ENCODE results near the gene NXPH3. TPM values are rescaled to one million over a fixed set of nuclear protein-coding genes. Genes with fewer than 3 reads are reported as not detected.

Gene NXPH3
- total RNA-seq, 2 donors from 2014 or later = 61.7 to 131 TPM

DNA sequence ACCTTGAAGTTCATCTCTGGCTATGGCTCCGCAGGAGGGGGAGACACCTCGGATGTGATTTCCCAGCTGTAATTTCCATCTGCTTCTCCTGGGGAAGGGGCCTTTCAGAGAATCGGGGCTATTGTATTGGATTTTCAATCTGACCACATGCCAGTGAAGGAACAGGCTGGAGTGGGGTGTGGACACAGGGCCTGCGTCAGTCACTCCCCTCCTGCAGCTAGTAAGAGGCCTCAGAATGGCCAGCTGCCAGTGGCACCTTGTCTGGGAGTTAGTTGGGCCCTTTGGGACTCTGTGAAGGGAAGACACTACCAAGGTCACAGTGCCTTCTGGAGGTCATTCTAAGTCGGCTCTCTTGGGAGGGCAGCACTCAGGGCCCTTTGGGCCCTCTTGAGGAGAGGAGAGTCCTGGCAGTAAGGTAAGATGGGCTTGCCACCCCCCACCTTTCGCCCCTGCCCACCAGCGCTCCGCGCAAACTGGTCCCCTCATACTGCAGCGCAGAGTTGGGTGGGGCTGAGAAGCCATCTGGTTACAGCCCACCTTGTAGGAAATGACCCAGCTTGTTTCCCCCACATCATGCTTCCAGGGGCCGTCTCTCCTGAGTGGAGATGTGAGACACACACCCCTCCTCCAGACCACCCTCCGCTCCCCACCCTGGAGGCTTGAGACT is 5.4 kb downstream of the NXPH3 start:
- DNase-seq (ENCODE audit: low spot score) = no peak
- no peaks in the 10 kb centered on the region for H3K9me3 ChIP-seq
- no peak for ATAC-seq (ENCODE audit: insufficient number of reproducible peaks, low FRiP score, low read depth)
- H3K4me1 ChIP-seq (ENCODE audit: control insufficient read depth in 1 of 2, low read depth in 2 of 2) = peaks cover 26 to 76% of the 10 kb centered on the region in 2 donors
- no peaks in the 10 kb centered on the region for H3K27me3 ChIP-seq (replicated peaks; ENCODE audit: insufficient read depth)
- TF ChIP-seq, protein P1, sequence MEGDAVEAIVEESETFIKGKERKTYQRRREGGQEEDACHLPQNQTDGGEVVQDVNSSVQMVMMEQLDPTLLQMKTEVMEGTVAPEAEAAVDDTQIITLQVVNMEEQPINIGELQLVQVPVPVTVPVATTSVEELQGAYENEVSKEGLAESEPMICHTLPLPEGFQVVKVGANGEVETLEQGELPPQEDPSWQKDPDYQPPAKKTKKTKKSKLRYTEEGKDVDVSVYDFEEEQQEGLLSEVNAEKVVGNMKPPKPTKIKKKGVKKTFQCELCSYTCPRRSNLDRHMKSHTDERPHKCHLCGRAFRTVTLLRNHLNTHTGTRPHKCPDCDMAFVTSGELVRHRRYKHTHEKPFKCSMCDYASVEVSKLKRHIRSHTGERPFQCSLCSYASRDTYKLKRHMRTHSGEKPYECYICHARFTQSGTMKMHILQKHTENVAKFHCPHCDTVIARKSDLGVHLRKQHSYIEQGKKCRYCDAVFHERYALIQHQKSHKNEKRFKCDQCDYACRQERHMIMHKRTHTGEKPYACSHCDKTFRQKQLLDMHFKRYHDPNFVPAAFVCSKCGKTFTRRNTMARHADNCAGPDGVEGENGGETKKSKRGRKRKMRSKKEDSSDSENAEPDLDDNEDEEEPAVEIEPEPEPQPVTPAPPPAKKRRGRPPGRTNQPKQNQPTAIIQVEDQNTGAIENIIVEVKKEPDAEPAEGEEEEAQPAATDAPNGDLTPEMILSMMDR (IDR thresholded peaks at IDR 0.05) = no peak
- H3K27ac ChIP-seq = peak overlapping the region; percentile 95 to 100
- no peak overlapping the region for H3K4me3 ChIP-seq
- peaks cover 7% of the 10 kb centered on the region for H3K36me3 ChIP-seq

DNA sequence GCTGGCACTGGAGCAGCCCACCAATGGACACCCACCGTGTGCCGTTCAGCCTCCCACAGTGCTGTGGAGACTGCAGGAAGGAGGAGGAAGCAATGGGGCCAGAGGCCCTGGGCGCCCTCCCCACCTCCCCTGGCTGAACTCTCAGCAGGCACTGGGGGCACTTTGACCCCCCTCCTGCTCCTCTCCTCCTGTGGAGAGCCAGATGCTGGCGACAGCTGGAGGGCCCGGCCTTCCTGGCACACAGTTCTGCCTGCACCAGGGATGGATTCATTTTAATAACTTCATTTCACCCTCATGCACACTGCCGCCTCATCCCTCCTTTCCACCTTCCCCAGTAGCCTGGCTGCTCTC is 6.0 kb downstream of the NXPH3 start:
- TF ChIP-seq, protein P1 (IDR thresholded peaks at IDR 0.05) = no peak
- no peak for DNase-seq (ENCODE audit: low spot score)
- Histone ChIP-seq H3K9me3 (no peaks in the 10 kb centered on the region), H3K27ac (peak overlapping the region; percentile 95 to 100), H3K4me1 (ENCODE audit: control insufficient read depth in 1 of 2, low read depth in 2 of 2) (peaks cover 26 to 81% of the 10 kb centered on the region in 2 donors), H3K27me3 (replicated peaks; ENCODE audit: insufficient read depth) (no peaks in the 10 kb centered on the region), H3K4me3 (no peak overlapping the region), H3K36me3 (peaks cover 7% of the 10 kb centered on the region)
- ATAC-seq (ENCODE audit: insufficient number of reproducible peaks, low FRiP score, low read depth) = no peak

DNA sequence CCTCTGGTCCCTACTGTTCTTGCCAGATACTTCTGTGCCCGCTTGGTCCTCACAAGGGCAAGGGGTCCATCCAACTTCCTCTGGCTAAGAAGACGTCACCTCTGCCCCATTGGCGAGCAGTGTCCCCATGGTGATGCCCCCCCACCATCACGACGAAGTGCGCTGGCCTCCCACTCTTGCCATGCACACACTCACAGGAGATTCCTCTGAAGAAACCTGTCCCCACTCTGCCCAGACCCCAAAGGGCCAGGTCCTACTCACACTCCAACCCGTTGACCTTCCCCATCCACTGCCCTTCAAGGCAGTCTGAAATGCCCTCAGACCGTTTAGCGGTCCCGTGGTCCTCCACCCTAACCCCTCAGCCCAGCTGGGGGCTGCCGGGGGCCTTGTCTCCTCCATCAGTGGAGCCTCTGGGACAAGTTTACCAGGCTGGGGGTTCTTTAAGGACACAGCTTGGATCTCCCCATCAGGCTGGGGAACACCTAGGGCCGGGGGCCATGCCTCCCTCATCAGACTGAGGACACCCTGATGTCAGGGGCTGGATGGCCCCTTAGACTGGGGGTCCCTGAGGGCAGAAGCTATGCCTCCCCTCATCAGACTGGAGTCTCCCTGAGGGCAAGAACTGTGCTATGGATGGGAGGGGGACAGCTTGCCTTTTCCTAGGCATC is 6.5 kb downstream of the NXPH3 start:
- Histone ChIP-seq H3K4me1 (ENCODE audit: control insufficient read depth in 1 of 2, low read depth in 2 of 2) (peaks cover 26 to 81% of the 10 kb centered on the region in 2 donors), H3K9me3 (no peaks in the 10 kb centered on the region), H3K4me3 (no peak overlapping the region), H3K27me3 (replicated peaks; ENCODE audit: insufficient read depth) (no peaks in the 10 kb centered on the region), H3K27ac (peak overlapping the region; percentile 95 to 100), H3K36me3 (peaks cover 7% of the 10 kb centered on the region)
- no peak for ATAC-seq (ENCODE audit: insufficient number of reproducible peaks, low FRiP score, low read depth)
- no peak for DNase-seq (ENCODE audit: low spot score)
- TF ChIP-seq, protein P1 (IDR thresholded peaks at IDR 0.05) = no peak

DNA sequence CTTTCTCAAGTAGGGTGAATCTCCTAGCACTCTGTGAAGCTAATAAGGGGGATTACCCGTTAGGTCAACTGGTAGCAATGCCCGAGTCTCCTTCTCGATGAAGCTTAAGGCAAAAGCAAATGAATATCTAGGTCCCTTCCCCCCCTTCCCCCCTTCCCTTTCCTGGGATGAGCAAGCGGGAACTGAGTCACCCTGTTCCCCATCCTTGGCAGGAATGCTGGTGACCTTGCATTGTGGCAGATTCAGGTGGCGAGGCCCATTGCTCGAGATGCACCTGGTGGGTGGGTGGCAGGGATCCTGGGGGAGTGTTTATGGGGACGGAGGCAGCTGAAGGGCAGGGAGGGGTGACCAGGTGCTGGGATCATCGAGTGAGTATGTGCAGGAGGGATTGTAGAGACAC is 7.1 kb downstream of the NXPH3 start:
- H3K27ac ChIP-seq = peak overlapping the region; percentile 95 to 100
- no peak for ATAC-seq (ENCODE audit: insufficient number of reproducible peaks, low FRiP score, low read depth)

DNA sequence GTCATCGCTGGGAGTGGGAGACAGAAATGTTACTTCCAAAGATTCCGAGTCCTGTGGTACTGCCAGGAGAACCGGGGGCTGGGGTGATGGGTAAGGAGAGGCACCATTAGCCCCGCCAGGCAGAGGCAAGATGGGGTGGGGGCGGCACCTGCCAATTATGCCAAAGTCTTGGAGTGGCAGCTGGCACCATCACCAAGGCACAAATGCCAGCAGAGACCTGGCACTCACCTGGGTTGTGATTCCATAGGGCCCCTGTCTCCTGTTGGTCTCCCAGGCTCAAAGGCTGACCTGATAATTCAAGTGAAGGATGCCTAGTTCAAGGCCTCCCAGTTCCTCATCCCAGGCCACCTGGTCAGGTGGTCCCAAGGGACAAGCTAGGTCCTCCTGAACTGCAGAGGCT is 7.6 kb downstream of the NXPH3 start:
- peaks cover 26 to 85% of the 10 kb centered on the region in 2 donors for H3K4me1 ChIP-seq (ENCODE audit: control insufficient read depth in 1 of 2, low read depth in 2 of 2)
- ATAC-seq (ENCODE audit: insufficient number of reproducible peaks, low FRiP score, low read depth) (no peak), DNase-seq (ENCODE audit: low spot score) (no peak)
- H3K27me3 ChIP-seq (replicated peaks; ENCODE audit: insufficient read depth) = no peaks in the 10 kb centered on the region
- H3K36me3 ChIP-seq = peaks cover 7% of the 10 kb centered on the region
- H3K27ac ChIP-seq = peak overlapping the region; percentile 95 to 100
- TF ChIP-seq, protein P1 (IDR thresholded peaks at IDR 0.05) = no peak
- no peak overlapping the region for H3K4me3 ChIP-seq
- H3K9me3 ChIP-seq = no peaks in the 10 kb centered on the region

More for the DNA sequence above, 7.1 kb downstream of the NXPH3 start:
- H3K4me3 ChIP-seq = no peak overlapping the region
- H3K36me3 ChIP-seq = peaks cover 7% of the 10 kb centered on the region
- DNase-seq (ENCODE audit: low spot score) = no peak
- TF ChIP-seq, protein P1 (IDR thresholded peaks at IDR 0.05) = no peak
- H3K9me3 ChIP-seq = no peaks in the 10 kb centered on the region
- peaks cover 26 to 85% of the 10 kb centered on the region in 2 donors for H3K4me1 ChIP-seq (ENCODE audit: control insufficient read depth in 1 of 2, low read depth in 2 of 2)
- H3K27me3 ChIP-seq (replicated peaks; ENCODE audit: insufficient read depth) = no peaks in the 10 kb centered on the region
